Esophagus squamous epithelium (tissue), 5 donors: ENCODE measurements around the gene ATG4B. TPM values are rescaled to one million over a fixed set of nuclear protein-coding genes. Genes with fewer than 3 reads are reported as not detected.
A peak's percentile ranks its signal among the peaks of the same experiment; 100 is the strongest.

Experiments used
- DNase-seq: peaks from one replicate; lab custom pipeline; 2025; lab: John Stamatoyannopoulos, UW
- H3K27ac ChIP-seq, 4 donors: fragments of 200-600 bp; sonication (generic); one replicate each; pipeline ENCODE4 v1.5.1; 2016 to 2019; ENCODE audit warnings: mild to moderate bottlenecking in 1 of 4
- H3K27me3 ChIP-seq, 4 donors: fragments of 200-600 bp; sonication (generic); 1 replicate in 3 of 4; 2 replicates in 1 of 4; pipeline versions ENCODE4 v1.5.1 to v1.6.0; 2017 to 2021; ENCODE audit warnings: antibody characterized with exemption in 1 of 4
- H3K36me3 ChIP-seq, 3 donors: fragments of 200-600 bp; sonication (generic); one replicate each; pipeline ENCODE4 v1.5.1; 2016 to 2019
- H3K4me1 ChIP-seq, 3 donors: fragments of 200-600 bp; sonication (generic); one replicate each; pipeline ENCODE4 v1.5.1; 2017 to 2019
- H3K4me3 ChIP-seq, 4 donors: fragments of 200-600 bp; sonication (generic); 1 replicate in 3 of 4; 2 replicates in 1 of 4; pipeline ENCODE4 v1.5.1; 2016 to 2019; ENCODE audit warnings: mild to moderate bottlenecking in 2 of 4, moderate library complexity in 1 of 4
- H3K9me3 ChIP-seq, 3 donors: fragments of 200-600 bp; sonication (generic); one replicate each; pipeline ENCODE4 v1.5.1; 2016 to 2019
- POLR2A ChIP-seq, 4 donors: fragments of 450-650 bp; IDR thresholded peaks; one replicate each; pipeline ENCODE4 v1.6.1; 2017; ENCODE audit warnings: antibody characterized with exemption in 4 of 4, mild to moderate bottlenecking in 4 of 4, moderate library complexity in 3 of 4
- WGBS, 2 donors: methylation state at CpG; one replicate each; pipeline ENCODE4 v1.1.5; 2018; 5-methylcytosine and 5-hydroxymethylcytosine counted together
- intact Hi-C: fragments of 100-400 bp; cut with DNase I; formaldehyde crosslinking; loops from one replicate; pipeline ENCODE4 v1.15.0; 2022
- total RNA-seq, 4 donors: library from RNA; depleted of rRNA; stranded (reverse); fragments of >200 nt; gene quantifications; one replicate each; pipeline ENCODE4 v1.1.0, GENCODE V29; 2016
- TF ChIP-seq, protein P1 (sequence below), 6 experiments: fragments of 450-650 bp in 4 of 6; fragments of 200-600 bp in 2 of 6; sonication (generic) in 2 of 6; IDR thresholded peaks; one replicate each; pipeline ENCODE4 v1.5.1; 2016 to 2019; ENCODE audit warnings: antibody characterized with exemption in 6 of 6, mild to moderate bottlenecking in 4 of 6, moderate library complexity in 4 of 6
- donor health status: DM: yes; HTN: yes; CAD: no.

The ATG4B gene
- total RNA-seq, 4 donors from 2014 or later = 33.0 to 60.9 (median 45.6) TPM

DNA sequence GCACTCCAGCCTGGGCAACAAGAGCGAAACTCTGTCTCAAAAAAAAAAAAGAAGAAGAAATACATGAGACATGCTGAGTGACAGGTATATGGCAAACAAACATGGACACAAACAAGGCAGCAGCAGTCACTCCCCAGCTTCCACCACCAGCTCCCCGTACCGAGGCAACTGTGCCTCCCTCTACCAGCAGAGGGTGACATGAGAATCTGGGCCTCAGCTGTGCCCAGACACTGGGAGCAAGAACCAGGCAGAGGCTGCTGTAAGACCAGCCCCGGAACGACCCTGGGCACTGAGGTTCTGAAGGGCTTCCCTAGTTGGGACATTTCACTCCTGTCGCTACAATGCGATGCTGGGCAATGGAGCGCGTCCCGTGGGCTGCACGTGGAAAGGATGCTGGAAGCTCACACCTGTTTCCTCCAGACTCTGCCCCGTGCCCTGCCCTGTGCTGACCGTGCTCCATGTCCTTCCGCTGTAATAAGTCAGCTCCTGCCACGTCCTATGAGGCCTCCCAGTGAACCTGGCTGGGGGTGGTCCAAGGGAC lies 41.8 kb upstream of the ATG4B start:
- TF ChIP-seq POLR2A (IDR thresholded peaks at IDR 0.05) = no peak
- TF ChIP-seq, protein P1, sequence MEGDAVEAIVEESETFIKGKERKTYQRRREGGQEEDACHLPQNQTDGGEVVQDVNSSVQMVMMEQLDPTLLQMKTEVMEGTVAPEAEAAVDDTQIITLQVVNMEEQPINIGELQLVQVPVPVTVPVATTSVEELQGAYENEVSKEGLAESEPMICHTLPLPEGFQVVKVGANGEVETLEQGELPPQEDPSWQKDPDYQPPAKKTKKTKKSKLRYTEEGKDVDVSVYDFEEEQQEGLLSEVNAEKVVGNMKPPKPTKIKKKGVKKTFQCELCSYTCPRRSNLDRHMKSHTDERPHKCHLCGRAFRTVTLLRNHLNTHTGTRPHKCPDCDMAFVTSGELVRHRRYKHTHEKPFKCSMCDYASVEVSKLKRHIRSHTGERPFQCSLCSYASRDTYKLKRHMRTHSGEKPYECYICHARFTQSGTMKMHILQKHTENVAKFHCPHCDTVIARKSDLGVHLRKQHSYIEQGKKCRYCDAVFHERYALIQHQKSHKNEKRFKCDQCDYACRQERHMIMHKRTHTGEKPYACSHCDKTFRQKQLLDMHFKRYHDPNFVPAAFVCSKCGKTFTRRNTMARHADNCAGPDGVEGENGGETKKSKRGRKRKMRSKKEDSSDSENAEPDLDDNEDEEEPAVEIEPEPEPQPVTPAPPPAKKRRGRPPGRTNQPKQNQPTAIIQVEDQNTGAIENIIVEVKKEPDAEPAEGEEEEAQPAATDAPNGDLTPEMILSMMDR (IDR thresholded peaks at IDR 0.05) = peak in 1 of 6 experiments; percentile 19
- intact Hi-C loops = no loop called here

DNA sequence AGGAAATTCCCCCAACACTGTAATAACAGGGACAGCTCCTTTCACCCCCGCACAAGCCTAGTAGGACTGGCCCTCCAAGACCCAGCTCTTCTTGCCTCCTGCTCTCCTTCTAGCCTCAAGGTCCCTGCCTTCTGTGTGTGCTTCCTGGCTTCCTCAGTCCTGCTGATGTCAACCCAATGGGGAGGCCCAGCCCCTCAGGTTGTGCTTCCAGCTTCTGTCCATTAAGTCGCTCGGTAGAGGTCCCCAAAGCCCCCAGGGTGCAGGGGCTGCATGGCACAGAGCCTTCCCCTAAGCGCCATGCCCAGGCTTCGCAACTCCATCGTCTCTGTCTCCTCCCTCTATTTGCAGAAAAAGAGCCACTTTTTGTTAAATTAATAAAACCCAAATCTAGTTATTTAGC lies 39.9 kb upstream of the ATG4B start:
- peaks cover 7 to 100% (median 21%) of the 10 kb centered on the region in 3 donors for H3K36me3 ChIP-seq
- intact Hi-C loops = no loop called here
- no peak overlapping the region for H3K27ac ChIP-seq
- WGBS, 2 donors = 92 to 93% methylated on average over 1 to 6 of the region's 6 CpGs
- no peaks in the 10 kb centered on the region for H3K27me3 ChIP-seq
- no peak for TF ChIP-seq POLR2A (IDR thresholded peaks at IDR 0.05)
- no peaks in the 10 kb centered on the region for H3K9me3 ChIP-seq
- no peak overlapping the region for H3K4me3 ChIP-seq
- DNase-seq = no peak
- H3K4me1 ChIP-seq = no peaks in the 10 kb centered on the region

More for the DNA sequence above, 41.8 kb upstream of the ATG4B start:
- H3K4me1 ChIP-seq = no peaks in the 10 kb centered on the region
- peaks cover 0 to 100% (median 19%) of the 10 kb centered on the region in 3 donors for H3K36me3 ChIP-seq
- H3K27ac ChIP-seq = no peak overlapping the region
- no peak overlapping the region for H3K4me3 ChIP-seq
- WGBS, 2 donors = 76 to 86% methylated on average over 8 to 9 of the region's 15 CpGs
- H3K9me3 ChIP-seq = no peaks in the 10 kb centered on the region
- no peaks in the 10 kb centered on the region for H3K27me3 ChIP-seq
- no peak for DNase-seq

DNA sequence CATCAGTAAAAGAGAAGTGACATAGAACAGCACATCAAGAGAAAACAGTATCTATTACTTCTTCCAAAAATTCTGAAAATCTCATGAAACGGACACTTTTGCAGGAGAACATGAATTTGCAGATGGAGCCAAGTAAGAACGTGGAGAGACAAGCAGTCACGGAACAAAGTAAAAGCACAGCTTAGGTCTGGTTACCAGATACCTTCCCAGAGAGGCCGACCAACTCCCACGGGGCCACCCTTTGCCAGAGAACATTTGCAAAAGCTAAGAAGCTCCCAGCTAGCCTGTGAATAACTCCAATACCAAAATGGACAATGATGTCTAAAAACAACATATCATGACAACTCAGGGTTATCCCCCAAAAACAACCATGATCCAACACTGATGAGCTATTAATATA lies 39.4 kb upstream of the ATG4B start:
- WGBS, 2 donors = 63 to 85% methylated on average over 5 of the region's 5 CpGs
- peaks cover 7 to 100% (median 21%) of the 10 kb centered on the region in 3 donors for H3K36me3 ChIP-seq
- H3K4me1 ChIP-seq = no peaks in the 10 kb centered on the region
- TF ChIP-seq POLR2A (IDR thresholded peaks at IDR 0.05) = no peak
- TF ChIP-seq, protein P1 (IDR thresholded peaks at IDR 0.05) = no peak
- H3K27ac ChIP-seq = no peak overlapping the region
- no peaks in the 10 kb centered on the region for H3K27me3 ChIP-seq
- no peak for DNase-seq
- intact Hi-C loops = no loop called here
- H3K4me3 ChIP-seq = no peak overlapping the region
- H3K9me3 ChIP-seq = no peaks in the 10 kb centered on the region

GRCh38 chr2:241598487-241598886 lies 39.0 kb upstream of the ATG4B start:
- Histone ChIP-seq H3K4me3 (no peak overlapping the region), H3K27me3 (no peaks in the 10 kb centered on the region), H3K36me3 (peaks cover 7 to 100% (median 21%) of the 10 kb centered on the region in 3 donors), H3K4me1 (no peaks in the 10 kb centered on the region), H3K27ac (no peak overlapping the region), H3K9me3 (no peaks in the 10 kb centered on the region)
- intact Hi-C loops = no loop called here
- DNase-seq = no peak
- no peak for TF ChIP-seq POLR2A (IDR thresholded peaks at IDR 0.05)
- TF ChIP-seq, protein P1 (IDR thresholded peaks at IDR 0.05) = peak in 2 of 6 experiments; percentile 14 to 45
- 70% methylated on average over 1 of the region's 1 CpG; no CpG with 5 or more reads in 1 of the 2 donors for WGBS, 2 donors

- Histone ChIP-seq H3K4me3 (no peak overlapping the region), H3K27me3 (no peaks in the 10 kb centered on the region), H3K27ac (no peak overlapping the region), H3K4me1 (no peaks in the 10 kb centered on the region), H3K9me3 (no peaks in the 10 kb centered on the region), H3K36me3 (peaks cover 7 to 100% (median 25%) of the 10 kb centered on the region in 3 donors)
- intact Hi-C loops = no loop called here
- DNase-seq = no peak
- no peak for TF ChIP-seq POLR2A (IDR thresholded peaks at IDR 0.05)
- TF ChIP-seq, protein P1 (IDR thresholded peaks at IDR 0.05) = no peak
- 75 to 83% methylated on average over 6 of the region's 6 CpGs for WGBS, 2 donors
Measured at GRCh38 chr2:241599615-241600014, 37.9 kb upstream of the ATG4B start.
